NCI-H187 treated with DMSO at 0.1 percent for 48 hours (cell line): Measurements from ENCODE around the gene MVD.
A peak's percentile ranks its signal among the peaks of the same experiment; 100 is the strongest.

Source experiments
- DNase-seq: peaks from one replicate; lab custom pipeline; 2025; lab: John Stamatoyannopoulos, UW

MVD gene

GRCh38 chr16:88640498-88641247, 22.2 kb downstream of the MVD start:
- no peak for DNase-seq

- no peak for DNase-seq
Observed at GRCh38 chr16:88640039-88640495, 22.8 kb downstream of the MVD start.

- no peak for DNase-seq
Observed at GRCh38 chr16:88639231-88640038, 23.5 kb downstream of the MVD start.

DNA sequence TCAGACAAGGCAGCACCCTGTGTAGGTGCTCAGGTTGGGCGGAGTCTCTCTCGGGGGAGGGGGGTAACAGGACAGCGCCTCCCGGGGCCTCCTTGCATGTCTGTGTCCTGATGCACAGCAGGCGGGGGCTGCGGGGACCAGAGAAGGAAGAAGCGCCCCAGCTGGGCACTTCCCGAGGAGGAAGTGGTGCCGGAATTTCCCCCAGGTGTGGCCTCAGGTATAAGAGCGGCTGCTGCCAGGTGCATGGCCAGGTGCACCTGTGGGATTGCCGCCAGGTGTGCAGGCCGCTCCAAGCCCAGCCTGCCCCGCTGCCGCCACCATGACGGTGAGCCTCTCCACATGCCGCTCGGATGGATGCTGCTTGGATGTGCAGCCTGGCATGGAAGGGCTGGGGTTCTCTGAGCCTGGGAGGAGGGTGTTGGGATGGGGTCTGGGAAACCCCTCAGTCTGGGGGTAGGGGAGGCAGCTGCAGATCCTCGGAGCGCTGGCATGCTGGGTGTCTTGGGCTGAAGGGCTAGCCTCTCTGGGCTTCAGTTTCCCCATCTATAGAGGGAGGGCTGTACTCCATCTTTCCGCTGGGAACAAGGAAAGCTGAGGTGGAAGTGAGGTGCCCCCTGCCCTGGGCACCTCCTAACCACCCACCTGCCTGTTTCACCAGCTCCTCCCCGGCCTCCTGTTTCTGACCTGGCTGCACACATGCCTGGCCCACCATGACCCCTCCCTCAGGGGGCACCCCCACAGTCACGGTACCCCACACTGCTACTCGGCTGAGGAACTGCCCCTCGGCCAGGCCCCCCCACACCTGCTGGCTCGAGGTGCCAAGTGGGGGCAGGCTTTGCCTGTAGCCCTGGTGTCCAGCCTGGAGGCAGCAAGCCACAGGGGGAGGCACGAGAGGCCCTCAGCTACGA, 24.3 kb downstream of the MVD start, which contains the start of gene IL17C:
IL17C (plus strand) TSS at position 250 of the 908 bp plus-strand sequence; CDS start at position 320, 70 bp downstream.
- DNase-seq: peak; percentile 37

DNA sequence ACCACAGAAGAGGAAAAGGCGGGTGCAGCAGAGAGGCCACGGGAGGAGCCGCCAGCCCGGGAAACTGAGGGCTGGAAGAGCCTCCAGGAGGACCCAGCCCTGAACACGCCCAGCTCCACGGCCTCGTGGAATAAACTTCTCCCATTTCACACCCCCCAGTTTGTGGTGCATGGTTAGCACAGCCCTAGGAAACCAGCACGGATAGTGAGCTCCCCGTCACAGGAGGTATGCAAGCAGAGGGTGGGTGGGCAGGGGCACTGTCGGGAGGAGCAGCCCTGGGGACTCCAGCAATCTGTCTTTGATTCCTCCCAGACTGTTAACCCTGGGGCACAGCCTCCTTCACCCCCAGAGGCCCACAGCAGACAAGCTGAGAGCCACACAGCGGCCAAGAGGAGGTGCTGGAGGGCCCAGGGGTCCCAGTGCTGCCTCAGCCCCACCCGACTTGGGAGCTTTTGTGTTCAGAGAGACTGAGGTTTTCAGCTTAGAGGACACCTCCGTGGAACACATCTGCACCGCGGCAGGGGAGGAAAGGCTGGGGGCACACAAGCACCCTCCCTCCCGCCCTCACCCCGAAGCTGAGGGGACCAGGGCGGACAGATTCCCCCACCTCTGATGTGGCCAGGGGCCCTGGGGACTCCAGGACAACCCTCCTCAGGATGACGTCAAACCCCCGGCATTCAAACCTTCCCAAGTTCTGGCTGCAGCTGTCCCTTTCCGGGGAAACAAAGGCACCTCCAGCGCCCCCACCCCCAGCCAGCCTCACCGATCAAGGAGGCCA, 26.2 kb downstream of the MVD start:
- no peak for DNase-seq

DNA sequence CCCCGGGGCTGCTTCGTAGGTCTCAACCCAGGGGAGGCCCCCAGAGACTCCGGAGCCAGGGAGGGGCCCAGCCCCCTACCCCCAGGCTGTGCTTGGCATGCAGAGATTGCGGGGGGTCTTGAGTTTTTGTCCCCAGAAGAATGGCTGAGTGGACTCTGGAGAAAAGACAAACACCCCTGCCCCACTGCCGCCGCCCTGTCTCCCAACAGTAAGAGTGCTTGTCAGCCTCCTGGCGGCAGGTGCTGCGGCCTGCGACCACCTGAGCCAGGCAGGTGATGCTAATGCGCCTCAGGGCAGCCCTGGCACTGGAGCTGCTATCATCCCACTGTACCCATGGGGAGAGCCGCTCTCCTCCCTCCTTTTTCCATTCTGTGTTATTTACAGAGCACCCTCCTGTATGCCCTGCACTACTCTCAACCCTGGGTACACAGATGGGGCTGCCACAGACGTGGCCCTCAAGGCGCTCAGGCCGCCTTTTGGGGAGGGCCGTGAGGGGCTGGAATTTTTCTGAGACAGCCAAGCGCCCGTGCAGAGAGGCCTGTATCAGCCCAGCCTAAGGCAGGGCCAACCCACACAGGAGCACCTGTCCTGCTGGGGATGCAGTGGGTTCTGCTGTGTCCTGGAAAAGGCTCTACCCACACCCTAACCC, 27.1 kb downstream of the MVD start:
- DNase-seq: no peak

DNA sequence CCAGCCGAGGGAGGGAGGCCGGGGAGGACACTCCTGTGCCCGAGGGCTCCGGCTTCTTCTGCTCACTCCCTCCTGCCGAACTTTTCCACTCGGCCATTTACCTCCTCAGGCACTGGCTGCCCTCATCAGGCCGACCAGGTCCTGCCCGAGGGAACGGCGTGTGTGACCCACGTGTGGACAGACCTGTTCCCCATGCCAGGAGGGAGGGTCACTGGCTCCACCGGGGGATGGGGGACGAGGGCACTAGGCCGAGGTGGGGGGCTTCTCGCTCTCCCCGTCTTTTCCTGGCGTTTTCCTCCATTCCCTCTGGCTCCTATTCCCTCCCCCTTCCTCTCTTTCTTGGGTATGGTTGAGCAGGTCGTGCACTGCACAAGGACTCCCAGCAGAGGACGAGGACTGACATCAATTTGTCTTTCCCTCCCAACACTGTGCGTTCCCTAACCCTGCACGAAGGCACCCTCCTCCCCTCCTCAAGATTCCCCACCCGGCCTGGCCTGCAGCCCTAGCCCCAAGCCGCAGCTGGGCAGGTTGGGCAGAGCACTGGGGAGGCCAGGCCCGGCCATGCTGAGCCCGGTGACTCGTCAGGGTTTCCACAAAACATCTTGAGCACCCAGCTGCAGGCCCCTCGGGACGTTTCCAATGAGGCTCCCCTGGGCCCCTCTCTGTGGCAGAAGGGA, 27.8 kb downstream of the MVD start:
- DNase-seq: no peak

DNA sequence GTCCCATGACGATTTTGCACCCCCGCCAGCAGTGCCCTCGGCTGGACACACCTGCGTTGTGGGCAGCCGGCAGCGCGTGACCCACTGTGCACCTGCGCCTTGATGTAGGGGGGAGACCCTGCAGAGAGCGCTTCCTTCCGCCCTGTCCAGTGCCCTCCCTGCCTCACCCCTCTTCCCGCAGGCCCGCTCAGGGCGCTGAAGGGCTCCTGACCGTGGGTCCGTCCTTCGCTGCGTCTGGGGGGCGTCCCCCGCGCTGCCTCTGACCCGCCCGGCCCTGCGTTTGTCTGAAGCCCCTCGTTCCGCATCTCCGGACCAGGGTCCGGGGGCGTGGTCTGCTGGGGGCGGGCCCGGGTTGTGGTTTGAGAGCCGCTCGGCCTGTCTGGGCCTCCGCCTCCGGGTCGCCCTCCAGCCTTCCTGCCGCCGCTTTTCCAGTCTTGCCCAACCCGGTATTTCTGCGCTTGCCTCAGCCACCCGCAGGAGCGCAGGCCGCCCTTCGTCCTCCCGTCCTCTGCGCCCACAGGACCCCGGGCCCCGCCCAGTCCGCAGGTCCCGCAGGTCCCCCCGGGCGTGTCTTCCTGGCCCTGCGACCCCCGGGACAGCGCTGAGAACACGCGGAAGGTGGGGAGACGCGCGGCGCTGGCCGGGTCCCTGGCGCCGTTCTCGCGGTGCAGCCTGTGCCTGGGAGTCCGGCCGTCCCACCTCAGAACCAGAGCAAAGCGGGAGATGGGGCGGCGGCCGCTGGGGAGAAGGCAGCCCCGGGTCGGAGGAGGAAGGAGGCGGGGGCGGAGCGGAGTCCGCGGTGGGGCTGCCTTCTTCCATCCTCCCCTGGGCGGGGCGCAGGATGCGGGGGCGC, 28.5 kb downstream of the MVD start:
- DNase-seq: no peak

DNA sequence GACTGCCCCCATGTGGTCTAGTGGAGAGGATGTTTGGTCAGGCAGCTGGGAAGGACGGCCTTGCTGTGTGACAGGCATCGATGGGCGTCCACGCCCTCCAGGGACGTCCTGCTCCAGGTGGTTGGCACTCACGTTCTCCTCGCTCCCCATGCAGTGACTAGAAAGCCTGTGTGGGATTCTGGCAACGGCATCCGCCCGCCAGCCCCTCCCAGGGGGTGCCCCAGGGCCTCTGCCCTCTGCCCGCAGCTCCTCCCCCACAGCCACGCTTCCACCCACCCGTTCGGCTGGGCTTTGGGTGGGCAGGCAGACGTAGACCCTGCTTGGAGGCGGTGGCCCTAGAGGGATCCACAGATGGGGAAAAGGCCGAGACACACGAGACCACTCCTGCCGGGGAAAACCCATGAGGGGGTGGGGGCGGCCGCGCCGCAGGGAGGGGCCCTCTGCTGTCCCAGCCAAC, 29.2 kb downstream of the MVD start:
- DNase-seq: no peak

DNA sequence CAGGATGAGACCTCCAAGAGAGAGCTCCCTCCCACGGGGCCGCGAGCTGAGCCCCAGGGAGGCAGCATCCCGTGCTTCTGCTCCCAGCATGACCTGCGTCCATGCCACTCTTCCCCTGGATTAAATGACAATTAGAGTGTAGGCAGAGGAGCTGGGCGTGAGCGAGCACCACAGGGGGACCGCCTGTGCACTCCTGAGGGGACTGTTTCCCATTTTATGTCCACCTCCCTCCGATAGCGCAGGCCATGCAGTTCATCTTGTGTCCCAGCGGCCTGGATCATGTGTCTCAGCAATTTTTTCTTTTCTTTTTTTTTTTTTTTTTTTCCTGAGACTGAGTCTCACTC, 30.3 kb downstream of the MVD start:
- DNase-seq: no peak

DNA sequence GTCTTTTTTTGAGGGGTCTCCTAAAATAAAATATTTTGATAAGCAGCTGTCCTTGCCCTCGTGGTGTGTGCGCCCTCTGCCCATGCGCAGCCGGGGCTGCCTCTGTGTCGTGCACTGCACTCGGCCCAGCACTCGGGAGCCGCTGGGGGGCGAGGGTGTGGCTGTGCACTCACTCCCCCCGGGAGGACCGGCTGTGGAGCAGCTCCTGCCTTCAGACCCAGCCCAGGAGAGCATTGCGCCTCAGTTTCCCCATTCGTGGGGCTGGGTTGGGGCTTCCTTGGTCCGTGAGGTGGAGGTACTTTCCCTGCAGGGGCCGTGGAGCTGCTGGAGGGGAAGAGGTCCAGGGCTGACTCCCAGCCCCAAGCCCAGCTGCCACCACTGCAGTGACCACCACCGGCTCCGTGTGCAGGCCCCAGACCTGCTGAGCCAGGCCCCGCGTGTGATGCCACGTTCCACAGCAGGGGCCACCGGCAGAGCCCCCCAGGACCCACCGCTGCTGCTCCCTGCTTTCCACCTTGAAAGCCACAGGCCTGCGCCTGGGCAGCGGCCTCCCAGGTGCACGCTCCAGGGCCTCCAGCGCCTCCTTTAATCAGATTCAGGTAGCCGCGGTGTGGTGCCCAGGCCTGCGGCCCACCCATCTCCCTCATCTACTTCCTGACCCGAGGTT, 30.8 kb downstream of the MVD start:
- no peak for DNase-seq

DNA sequence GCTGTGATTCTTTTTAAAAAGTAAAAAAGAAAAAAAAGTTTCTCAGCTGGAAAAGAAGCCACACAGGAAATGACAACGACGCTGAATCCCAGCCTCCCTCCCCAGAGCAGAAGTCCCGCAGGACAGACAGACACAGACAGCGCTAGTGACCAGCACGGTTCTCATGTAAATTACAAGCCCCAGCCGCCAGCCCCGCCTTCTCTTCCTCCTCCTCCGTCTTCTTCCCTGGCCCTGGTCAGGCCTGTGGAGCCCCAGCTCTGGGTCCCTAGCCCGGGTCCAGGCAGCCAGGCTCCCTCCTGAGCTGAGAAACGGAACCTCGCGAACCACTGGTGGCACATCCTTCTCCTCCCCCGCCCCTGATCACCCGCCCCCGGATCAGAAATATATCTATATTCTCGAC, 31.5 kb downstream of the MVD start:
- no peak for DNase-seq

GRCh38 chr16:88630941-88631340, 31.9 kb downstream of the MVD start:
- DNase-seq: no peak

GRCh38 chr16:88630433-88630832, 32.5 kb downstream of the MVD start:
- no peak for DNase-seq

DNA sequence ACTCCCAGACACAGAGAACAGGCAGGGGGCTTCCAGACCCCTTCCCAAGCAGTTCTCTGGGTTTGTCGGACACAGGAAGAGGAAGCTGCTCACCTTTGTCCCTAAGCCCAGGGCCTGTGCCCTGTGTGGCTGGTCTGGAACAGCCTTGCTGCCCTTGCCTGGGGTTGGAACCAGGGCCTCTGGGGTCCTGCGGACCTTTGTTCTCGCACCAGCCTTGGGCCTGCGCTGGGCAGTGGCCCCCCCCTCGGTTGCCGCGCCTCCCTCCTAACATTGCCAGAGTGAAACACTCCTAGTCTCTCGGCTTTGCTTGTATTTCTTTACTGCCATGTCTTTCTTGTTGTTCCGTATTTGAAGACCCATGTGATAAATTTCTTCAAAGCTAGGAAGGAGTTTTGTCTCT, 33.1 kb downstream of the MVD start:
- no peak for DNase-seq

DNA sequence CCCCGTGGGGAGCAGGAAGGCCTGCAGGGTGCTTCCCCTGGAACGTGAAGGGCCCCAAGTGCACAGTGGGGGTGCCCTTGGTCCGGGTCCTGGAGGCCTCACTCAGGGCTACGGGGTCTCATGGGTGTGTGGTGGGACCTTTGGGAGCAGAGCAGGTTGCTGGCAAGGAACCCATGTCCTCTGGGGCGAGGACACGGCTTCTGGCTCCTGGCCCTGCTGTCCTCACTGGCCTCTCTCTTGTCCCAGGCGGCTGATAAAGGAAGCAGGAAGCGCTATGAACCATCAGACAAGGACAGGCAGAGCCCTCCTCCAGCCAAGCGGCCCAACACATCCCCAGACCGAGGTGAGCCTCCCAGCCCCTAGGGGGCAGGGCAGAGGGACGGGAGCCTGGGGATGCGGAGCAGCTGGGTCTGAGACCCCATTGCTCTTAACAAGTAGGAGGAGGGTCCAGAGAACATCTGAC, 34.3 kb downstream of the MVD start:
- no peak for DNase-seq

GRCh38 chr16:88627531-88628411, 35.1 kb downstream of the MVD start:
- no peak for DNase-seq

DNA sequence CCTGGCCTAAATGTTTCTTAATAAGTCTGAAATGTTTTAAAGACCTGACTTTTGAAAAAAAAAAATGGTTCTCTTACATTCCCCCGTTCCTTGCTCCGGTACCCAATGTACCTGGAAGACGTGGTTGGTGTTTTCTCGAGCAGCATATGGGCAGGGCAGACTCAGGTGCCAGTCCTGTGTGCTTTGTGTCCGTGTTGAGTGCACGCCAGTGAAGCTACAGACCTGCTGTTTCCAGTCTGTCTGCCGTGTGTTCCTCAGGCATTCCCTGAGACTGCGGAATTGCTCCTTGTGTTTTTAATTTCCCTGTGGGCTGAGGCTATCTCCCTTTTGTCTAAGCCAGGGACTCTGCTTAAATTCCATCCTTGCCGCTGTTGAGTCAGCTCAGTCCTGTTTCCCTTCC, 36.2 kb downstream of the MVD start:
- no peak for DNase-seq
